Activated CD8-positive, alpha-beta T cell treated with anti-CD3 and anti-CD28 coated beads, Interleukin-2, amount 10 ng/mL, durations not matched to agents 7 days and 5 days (primary cell): ENCODE results near the gene FUT3. TPM values are rescaled to one million over a fixed set of nuclear protein-coding genes. Genes with fewer than 3 reads are reported as not detected.
"Not testable (repeated sequence)": the region's sequence is repeated elsewhere in the genome, so short reads cannot be mapped to it uniquely, and the experiment has no call there.

Source experiments
- ATAC-seq: fragments of 150-1000 bp; cut with Tn5 transposase; one replicate; pipeline ENCODE4 v1.10.0; 2021; ENCODE audit warnings: moderate library complexity
- CTCF ChIA-PET: fragments of 350-600 bp; sonication (Branson Sonifier 250); formaldehyde crosslinking; loops from one replicate; lab custom pipeline; 2021; ENCODE audit warnings: antibody characterized with exemption; lab: Charles Lee
- POLR2A ChIA-PET: fragments of 350-600 bp; sonication (Branson Sonifier 250); formaldehyde crosslinking; loops from one replicate; lab custom pipeline; 2021; ENCODE audit warnings: antibody characterized with exemption; lab: Charles Lee
- DNase-seq: peaks from one replicate; pipeline ENCODE4 v3.0.0-alpha.2; 2020
- H3K27ac Mint-ChIP-seq: one replicate; pipeline ENCODE4 v1.8.0; 2021; ENCODE audit warnings: mild to moderate bottlenecking, mixed read lengths
- H3K27me3 Mint-ChIP-seq: one replicate; pipeline ENCODE4 v1.8.0; 2021; ENCODE audit warnings: low read depth, mixed read lengths
- H3K36me3 Mint-ChIP-seq: one replicate; pipeline ENCODE4 v1.8.0; 2021; ENCODE audit warnings: low read depth, mixed read lengths
- H3K4me1 Mint-ChIP-seq: one replicate; pipeline ENCODE4 v1.8.0; 2021; ENCODE audit warnings: low read depth, mixed read lengths
- H3K4me3 Mint-ChIP-seq: one replicate; pipeline ENCODE4 v1.8.0; 2021; ENCODE audit warnings: mild to moderate bottlenecking, mixed read lengths
- H3K9me3 Mint-ChIP-seq: one replicate; pipeline ENCODE4 v1.8.0; 2022; ENCODE audit warnings: mixed read lengths; ENCODE audit not compliant: insufficient read depth
- total RNA-seq, 2 experiments: library from RNA; stranded (reverse); gene quantifications; one replicate each; pipeline ENCODE4 v1.2.3, GENCODE V29; 2021

Gene FUT3
- total RNA-seq, 2 experiments from 2014 or later, result not detected

DNA sequence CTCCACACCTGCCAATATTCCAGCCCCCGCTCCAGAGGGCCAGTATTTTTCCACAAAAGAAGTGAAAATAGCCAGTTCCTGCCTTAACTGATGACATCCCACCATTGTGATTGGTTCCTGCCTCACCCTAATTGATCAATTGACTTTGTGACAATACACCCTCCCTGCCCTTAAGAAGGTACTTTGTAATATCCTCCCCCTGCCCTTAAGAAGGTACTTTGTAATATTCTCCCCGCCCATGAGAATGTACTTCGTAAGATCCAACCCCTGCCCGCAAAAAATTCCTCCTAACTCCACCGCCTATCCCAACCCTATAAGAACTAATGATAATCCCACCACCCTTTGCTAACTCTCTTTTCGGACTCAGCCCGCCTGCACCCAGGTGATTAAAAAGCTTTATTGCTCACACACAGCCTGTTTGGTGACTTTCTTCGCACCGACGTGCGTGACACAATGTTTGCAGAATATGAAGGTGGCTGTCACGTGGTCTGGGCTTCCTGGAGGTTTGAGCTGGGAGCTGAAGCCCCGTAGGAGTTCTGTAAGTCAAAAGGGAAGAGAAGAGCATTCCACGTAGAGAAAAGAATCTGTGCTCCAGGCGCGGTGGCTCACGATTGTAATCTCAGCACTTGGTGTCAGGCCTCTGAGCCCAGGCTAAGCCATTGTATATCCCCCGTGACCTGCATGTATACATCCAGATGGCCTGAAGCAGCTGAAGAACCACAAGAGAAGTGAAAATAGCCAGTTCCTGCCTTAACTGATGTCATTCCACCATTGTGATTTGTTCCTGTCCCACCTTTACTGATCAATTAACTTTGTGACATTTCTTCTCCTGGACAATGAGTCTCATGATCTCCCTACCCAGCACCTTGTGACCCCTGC lies 6.2 kb upstream of the FUT3 start:
- Mint-ChIP-seq H3K27me3 (no peaks in the 10 kb centered on the region), H3K4me1 (peaks cover 4% of the 10 kb centered on the region), H3K36me3 (no peaks in the 10 kb centered on the region), H3K9me3 (no peaks in the 10 kb centered on the region), H3K27ac (no peak overlapping the region), H3K4me3 (no peak overlapping the region)
- CTCF ChIA-PET, result no interaction called here
- POLR2A ChIA-PET, result no interaction called here
- DNase-seq, result no peak
- ATAC-seq, result no peak

DNA sequence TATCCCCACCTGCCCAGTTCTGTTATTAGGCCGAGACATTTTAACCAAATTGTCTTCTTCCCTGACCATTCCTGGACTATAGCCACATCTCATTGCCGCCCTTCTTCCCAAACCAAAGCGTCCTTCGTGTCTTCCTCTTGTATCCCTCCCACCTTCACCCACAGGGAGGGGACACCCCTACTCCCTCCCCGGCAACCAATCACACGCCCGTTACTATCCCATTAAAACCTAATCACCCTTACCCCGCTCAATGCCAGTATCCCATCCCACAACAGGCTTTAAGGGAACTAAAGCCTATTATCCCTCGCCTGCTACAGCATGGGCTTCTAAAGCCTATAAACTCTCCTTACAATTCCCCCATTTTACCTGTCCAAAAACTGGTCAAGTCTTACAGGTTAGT lies 3.9 kb upstream of the FUT3 start:
- H3K9me3 Mint-ChIP-seq, H3K4me1 Mint-ChIP-seq, ATAC-seq, POLR2A ChIA-PET, H3K27me3 Mint-ChIP-seq, H3K36me3 Mint-ChIP-seq, DNase-seq, H3K4me3 Mint-ChIP-seq, H3K27ac Mint-ChIP-seq, CTCF ChIA-PET: not testable (repeated sequence)

- H3K9me3 Mint-ChIP-seq, POLR2A ChIA-PET, H3K4me1 Mint-ChIP-seq, H3K36me3 Mint-ChIP-seq, H3K27me3 Mint-ChIP-seq, H3K27ac Mint-ChIP-seq, DNase-seq, H3K4me3 Mint-ChIP-seq, ATAC-seq, CTCF ChIA-PET: not testable (repeated sequence)
Observed at GRCh38 chr19:5854121-5854520, 2.9 kb upstream of the FUT3 start.

DNA sequence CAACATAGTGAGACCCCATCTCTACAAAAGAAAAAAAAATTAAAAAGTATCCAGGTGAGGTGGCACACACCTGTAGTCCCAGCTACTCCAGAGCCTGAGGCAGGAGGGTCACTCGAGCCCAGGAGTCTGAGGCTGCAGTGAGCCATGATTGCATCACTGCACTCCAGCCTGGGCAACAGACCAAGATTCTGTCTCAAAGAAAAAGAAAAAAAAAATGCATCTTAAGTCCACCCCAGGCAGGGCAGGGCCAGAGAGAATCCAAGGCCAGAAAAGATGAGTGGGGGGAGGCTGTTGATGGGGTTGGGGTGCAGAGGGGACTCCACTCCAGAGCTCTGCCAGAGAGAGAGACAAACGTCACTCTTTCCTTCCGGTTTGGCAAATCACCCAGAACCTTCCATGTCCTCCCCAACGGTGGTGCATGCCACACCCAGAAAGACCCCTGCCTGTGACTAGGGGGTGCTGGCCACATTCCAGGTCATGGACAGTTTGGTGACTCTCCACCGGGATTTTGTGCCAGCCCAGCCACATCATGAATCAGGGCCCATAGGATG lies 431 bp downstream of the FUT3 start:
- Mint-ChIP-seq H3K36me3 (no peaks in the 10 kb centered on the region), H3K27me3 (no peaks in the 10 kb centered on the region), H3K9me3 (no peaks in the 10 kb centered on the region), H3K27ac (no peak overlapping the region), H3K4me3 (no peak overlapping the region), H3K4me1 (peaks cover 6% of the 10 kb centered on the region)
- ChIA-PET POLR2A (no interaction called here), CTCF (interaction anchor here (0.7 kb wide), 1 partner anchor 146 kb away, joined by 4 read pairs; no protein-coding TSS in a partner anchor)
- no peak for ATAC-seq
- DNase-seq, result no peak

DNA sequence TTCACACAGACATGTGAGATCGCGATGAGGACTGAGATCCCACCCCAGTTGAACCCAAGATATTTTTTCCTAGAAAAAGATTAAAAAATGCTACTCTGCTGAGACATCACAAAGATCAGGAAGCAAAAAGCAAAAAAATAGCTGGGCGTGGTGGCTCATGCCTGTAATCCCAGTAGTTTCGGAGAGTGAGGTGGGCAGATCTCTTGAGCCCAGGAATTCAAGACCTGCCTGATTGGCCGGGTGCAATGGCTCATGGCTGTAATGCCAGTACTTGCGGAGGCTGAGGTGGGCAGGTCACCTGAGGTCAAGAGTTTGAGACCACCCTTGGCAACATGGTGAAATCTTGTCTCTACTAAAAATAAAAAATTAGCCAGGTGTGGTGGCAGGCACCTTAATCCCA lies 1.1 kb downstream of the FUT3 start:
- POLR2A ChIA-PET, result no interaction called here
- CTCF ChIA-PET, result no interaction called here
- H3K9me3 Mint-ChIP-seq, result no peaks in the 10 kb centered on the region
- no peaks in the 10 kb centered on the region for H3K36me3 Mint-ChIP-seq
- no peaks in the 10 kb centered on the region for H3K27me3 Mint-ChIP-seq
- no peak overlapping the region for H3K27ac Mint-ChIP-seq
- ATAC-seq (no peak), DNase-seq (no peak)
- H3K4me3 Mint-ChIP-seq, result no peak overlapping the region
- H3K4me1 Mint-ChIP-seq, result peaks cover 6% of the 10 kb centered on the region

DNA sequence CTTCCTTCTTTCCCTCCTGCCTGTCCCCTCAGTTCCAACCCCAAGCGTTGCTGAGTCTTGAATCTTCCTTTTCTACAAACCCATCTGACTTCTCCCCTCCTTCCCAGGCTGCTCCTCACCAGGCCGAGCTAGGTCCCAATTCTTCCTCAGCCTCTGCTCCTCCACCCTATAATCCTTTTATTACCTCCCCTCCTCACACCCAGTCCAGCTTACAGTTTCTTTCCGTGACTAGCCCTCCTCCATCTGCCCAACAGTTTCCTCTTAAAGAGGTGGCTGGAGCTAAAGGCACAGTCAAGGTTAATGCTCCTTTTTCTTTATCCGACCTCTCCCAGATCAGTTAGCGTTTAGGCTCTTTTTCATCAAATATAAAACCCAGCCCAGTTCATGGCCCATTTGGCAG lies 2.6 kb downstream of the FUT3 start:
- H3K27me3 Mint-ChIP-seq, H3K4me1 Mint-ChIP-seq, H3K4me3 Mint-ChIP-seq, CTCF ChIA-PET, H3K9me3 Mint-ChIP-seq, DNase-seq, H3K27ac Mint-ChIP-seq, ATAC-seq, H3K36me3 Mint-ChIP-seq, POLR2A ChIA-PET: not testable (repeated sequence)

GRCh38 chr19:5847846-5848245 lies 3.4 kb downstream of the FUT3 start:
- CTCF ChIA-PET, DNase-seq, H3K4me1 Mint-ChIP-seq, POLR2A ChIA-PET, ATAC-seq, H3K27ac Mint-ChIP-seq, H3K36me3 Mint-ChIP-seq, H3K9me3 Mint-ChIP-seq, H3K27me3 Mint-ChIP-seq, H3K4me3 Mint-ChIP-seq: not testable (repeated sequence)

GRCh38 chr19:5844456-5845433 lies 6.5 kb downstream of the FUT3 start:
- Mint-ChIP-seq H3K9me3 (no peaks in the 10 kb centered on the region), H3K36me3 (no peaks in the 10 kb centered on the region), H3K27ac (no peak overlapping the region), H3K27me3 (no peaks in the 10 kb centered on the region), H3K4me1 (peaks cover under 1% of the 10 kb centered on the region), H3K4me3 (no peak overlapping the region)
- no peak for ATAC-seq
- POLR2A ChIA-PET, result no interaction called here
- DNase-seq, result no peak
- CTCF ChIA-PET, result interaction anchor here (1.4 kb wide), 1 partner anchor 41 kb away, joined by 6 read pairs; no protein-coding TSS in a partner anchor

DNA sequence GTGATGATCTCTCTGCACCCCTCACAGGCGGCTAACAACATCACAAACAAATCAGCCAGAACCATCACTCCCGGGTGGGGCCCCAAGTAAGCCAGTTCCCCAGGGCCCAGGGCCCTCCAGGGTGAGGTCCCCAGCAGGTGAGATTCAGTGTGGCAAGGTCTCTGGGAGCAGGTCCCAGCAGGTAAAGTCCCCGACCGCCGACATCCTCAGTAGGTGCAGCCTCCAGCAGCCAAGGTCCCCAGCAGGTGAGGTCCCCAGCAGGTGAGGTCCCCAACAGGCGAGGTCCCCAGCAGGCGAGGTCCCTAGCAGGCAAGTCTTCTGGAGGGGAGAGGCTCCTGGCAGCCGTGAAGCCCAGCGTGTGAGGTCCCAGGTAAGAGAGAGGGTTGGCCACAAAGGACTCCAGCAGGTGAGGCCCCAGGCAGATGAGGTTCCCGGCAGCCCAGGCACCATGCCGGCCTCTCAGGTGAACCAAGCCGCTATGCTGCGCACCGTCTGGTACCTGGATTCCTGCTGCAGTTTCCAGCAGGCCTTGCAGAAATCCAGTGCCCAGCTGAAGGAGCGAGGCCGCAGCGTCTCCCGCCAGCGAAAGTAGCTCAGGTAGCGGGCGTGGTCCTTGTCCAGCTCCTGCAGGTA lies 7.8 kb downstream of the FUT3 start:
- no peaks in the 10 kb centered on the region for H3K27me3 Mint-ChIP-seq
- ATAC-seq (no peak), DNase-seq (no peak)
- no peak overlapping the region for H3K27ac Mint-ChIP-seq
- no peak overlapping the region for H3K4me3 Mint-ChIP-seq
- peaks cover 13% of the 10 kb centered on the region for H3K4me1 Mint-ChIP-seq
- POLR2A ChIA-PET, result no interaction called here
- H3K9me3 Mint-ChIP-seq, result no peaks in the 10 kb centered on the region
- CTCF ChIA-PET, result no interaction called here
- H3K36me3 Mint-ChIP-seq, result no peaks in the 10 kb centered on the region

- POLR2A ChIA-PET, H3K27me3 Mint-ChIP-seq, H3K36me3 Mint-ChIP-seq, H3K27ac Mint-ChIP-seq, H3K9me3 Mint-ChIP-seq, CTCF ChIA-PET, H3K4me3 Mint-ChIP-seq, ATAC-seq, DNase-seq: not testable (repeated sequence)
- peaks cover 18% of the 10 kb centered on the region for H3K4me1 Mint-ChIP-seq
Observed at GRCh38 chr19:5841735-5842111, 9.5 kb downstream of the FUT3 start.
